A172 (cell line): Measurements from ENCODE around the gene BTBD18. TPM values are rescaled to one million over a fixed set of nuclear protein-coding genes. Genes with fewer than 3 reads are reported as not detected.

Experiments
- DNase-seq: peaks from one replicate; pipeline ENCODE4 v3.0.0-alpha.2; 2015; ENCODE audit warnings: low spot score
- total RNA-seq: library from RNA; depleted of rRNA; stranded (reverse); fragments of >200 nt; shearing (Covaris generic); gene quantifications from 2 replicates; pipeline ENCODE4 v1.2.3, GENCODE V29; 2014

Gene BTBD18
- total RNA-seq, 1 experiment from 2014 or later = not detected

GRCh38 chr11:57775491-57775890 is 23.9 kb upstream of the BTBD18 start:
- DNase-seq = no peak

GRCh38 chr11:57773026-57773598 is 21.5 kb upstream of the BTBD18 start:
- DNase-seq = no peak

- DNase-seq = no peak
Observed at GRCh38 chr11:57772562-57772961, 20.9 kb upstream of the BTBD18 start.

GRCh38 chr11:57771365-57771764 is 19.7 kb upstream of the BTBD18 start:
- DNase-seq = no peak

- no peak for DNase-seq
Observed at GRCh38 chr11:57770793-57771192, 19.2 kb upstream of the BTBD18 start.

- DNase-seq = no peak
Observed at GRCh38 chr11:57764972-57765371, 13.4 kb upstream of the BTBD18 start.

GRCh38 chr11:57764566-57764965 is 12.9 kb upstream of the BTBD18 start:
- no peak for DNase-seq

GRCh38 chr11:57764021-57764420 is 12.4 kb upstream of the BTBD18 start:
- no peak for DNase-seq

- DNase-seq = peak; percentile 32
Observed at GRCh38 chr11:57763568-57763967, 11.9 kb upstream of the BTBD18 start.

GRCh38 chr11:57762235-57762861 is 10.7 kb upstream of the BTBD18 start:
- DNase-seq = no peak

GRCh38 chr11:57761301-57762234 is 9.9 kb upstream of the BTBD18 start, which contains the start of gene CTNND1:
Gene CTNND1 (plus strand): TSS chr11:57761802. CDS start chr11:57791479, 29,677 bp downstream.
- peak; percentile 95 for DNase-seq

GRCh38 chr11:57758174-57758573 is 6.6 kb upstream of the BTBD18 start:
- DNase-seq = no peak

GRCh38 chr11:57752954-57753353 is 1.3 kb upstream of the BTBD18 start:
- no peak for DNase-seq

- DNase-seq = no peak
Observed at GRCh38 chr11:57751176-57751575, 443 bp downstream of the BTBD18 start.

GRCh38 chr11:57746920-57747319 is 4.7 kb downstream of the BTBD18 start:
- no peak for DNase-seq

- DNase-seq = no peak
Observed at GRCh38 chr11:57745206-57745605, 6.4 kb downstream of the BTBD18 start.

- DNase-seq = no peak
Observed at GRCh38 chr11:57744357-57744756, 7.3 kb downstream of the BTBD18 start.

- DNase-seq = no peak
Observed at GRCh38 chr11:57742087-57742452, 9.5 kb downstream of the BTBD18 start.

GRCh38 chr11:57741132-57742086 is 10.2 kb downstream of the BTBD18 start, which contains the start of gene SELENOH:
Gene SELENOH (plus strand): TSS chr11:57741491. CDS start chr11:57741596, 105 bp downstream.
- peak; percentile 94 for DNase-seq

- DNase-seq = no peak
Observed at GRCh38 chr11:57735619-57736298, 15.9 kb downstream of the BTBD18 start.

GRCh38 chr11:57732661-57733060 is 19.0 kb downstream of the BTBD18 start:
- DNase-seq = no peak
